Activated effector memory CD4-positive, alpha-beta T cell treated with Interleukin-2 at 50 U/mL for 16 hours (primary cell): ENCODE results near the gene MRPL24.

Source experiments
- DNase-seq: peaks from one replicate; pipeline ENCODE4 v3.0.0-alpha.2; 2020

The MRPL24 gene

DNA sequence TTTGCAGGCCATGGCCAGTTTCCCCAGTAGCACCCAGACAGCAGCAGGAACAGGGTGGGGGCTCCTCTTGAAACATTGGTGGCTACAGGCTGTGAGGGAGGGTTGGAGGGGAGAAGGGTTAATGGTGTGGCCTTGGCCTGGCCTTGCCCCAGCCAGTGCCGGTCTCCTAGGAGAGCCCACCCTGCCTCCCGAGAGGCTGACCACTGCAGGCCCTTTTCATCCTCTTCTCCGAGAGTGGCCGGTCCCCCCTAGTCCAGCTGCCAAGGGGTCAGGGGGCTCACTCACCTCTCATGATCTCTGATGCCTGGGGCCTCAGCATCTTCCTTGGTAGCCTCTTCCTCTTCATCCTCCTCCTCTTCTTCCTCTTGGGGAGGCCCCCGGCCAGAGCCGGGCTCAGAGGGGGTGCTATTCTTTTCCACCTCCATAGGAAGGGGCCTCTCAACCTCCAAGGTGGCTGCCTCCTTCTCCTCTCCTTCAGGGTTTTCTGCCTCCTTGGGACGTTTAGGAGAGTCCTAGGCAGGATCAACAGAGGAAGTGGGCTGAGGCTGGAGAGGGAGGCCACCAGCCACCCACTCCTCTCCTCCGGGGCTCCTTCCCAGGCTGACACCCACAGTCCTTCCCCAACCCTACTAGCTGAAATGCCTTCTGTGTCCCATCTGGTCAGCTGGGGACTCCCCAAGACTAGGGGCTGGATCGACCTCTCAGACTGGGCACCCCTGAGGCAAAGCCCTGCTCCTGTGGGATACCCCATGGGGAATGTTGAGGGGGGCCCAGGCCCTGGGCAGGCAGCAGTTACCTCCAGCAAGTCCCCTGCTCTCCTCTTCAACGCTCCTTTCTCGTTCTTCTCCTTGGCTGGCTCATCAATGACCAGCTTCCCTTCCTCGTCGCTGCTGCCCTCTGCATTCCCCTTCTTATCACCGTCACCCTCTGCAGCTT is 2.7 kb upstream of the MRPL24 start:
- no peak for DNase-seq

GRCh38 chr1:156742801-156743200 is 1.9 kb upstream of the MRPL24 start:
- no peak for DNase-seq

- no peak for DNase-seq
Observed at GRCh38 chr1:156742017-156742416, 1.1 kb upstream of the MRPL24 start.

GRCh38 chr1:156741481-156741983 is 644 bp upstream of the MRPL24 start:
- no peak for DNase-seq

DNA sequence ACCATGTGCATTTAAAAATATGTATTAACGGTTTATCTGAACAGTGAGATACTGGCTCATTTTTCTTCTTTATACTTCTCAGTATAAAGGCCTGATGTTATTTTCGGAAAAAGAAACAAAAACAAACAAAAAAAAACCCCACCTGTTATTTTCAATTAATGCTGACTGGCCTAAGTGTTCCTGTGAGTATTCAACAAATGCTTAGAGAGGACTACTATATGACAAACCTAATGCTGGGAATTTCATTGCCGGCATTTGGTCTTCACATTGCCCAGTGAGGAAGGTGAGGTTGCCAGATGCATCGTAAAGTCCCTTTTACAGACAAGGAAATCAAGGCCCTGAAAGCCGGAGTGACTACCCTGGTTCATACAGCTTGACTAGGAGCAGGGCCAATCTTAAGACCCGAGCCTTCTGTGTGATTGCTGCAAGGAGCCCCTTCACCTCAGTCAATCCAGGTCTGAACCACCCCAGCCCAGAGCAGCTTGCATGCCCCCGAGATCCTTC is 599 bp downstream of the MRPL24 start:
- no peak for DNase-seq

- no peak for DNase-seq
Observed at GRCh38 chr1:156738916-156739315, 2.0 kb downstream of the MRPL24 start.

GRCh38 chr1:156738407-156738806 is 2.5 kb downstream of the MRPL24 start:
- DNase-seq, result no peak

DNA sequence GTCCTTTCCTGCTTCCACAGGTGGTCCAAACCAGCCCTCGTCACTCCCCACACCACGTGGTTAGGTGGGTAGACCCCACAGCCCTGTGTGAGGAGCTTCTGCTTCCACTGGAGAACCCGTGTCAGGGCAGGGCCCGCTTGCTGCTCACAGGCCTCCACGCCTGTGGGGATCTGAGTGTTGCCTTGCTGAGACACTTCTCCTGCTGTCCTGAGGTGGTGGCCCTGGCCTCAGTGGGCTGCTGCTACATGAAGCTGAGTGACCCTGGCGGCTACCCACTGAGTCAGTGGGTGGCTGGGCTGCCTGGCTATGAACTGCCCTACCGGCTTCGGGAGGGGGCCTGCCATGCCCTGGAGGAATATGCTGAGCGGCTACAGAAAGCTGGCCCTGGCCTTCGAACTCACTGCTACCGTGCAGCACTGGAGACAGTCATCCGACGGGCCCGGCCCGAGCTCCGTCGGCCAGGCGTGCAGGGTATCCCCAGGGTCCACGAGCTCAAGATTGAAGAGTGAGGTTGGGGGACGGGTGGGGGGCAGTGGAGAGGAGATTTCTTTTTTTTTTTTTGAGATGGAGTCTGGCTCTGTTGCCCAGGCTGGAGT is 6.8 kb downstream of the MRPL24 start:
- no peak for DNase-seq

DNA sequence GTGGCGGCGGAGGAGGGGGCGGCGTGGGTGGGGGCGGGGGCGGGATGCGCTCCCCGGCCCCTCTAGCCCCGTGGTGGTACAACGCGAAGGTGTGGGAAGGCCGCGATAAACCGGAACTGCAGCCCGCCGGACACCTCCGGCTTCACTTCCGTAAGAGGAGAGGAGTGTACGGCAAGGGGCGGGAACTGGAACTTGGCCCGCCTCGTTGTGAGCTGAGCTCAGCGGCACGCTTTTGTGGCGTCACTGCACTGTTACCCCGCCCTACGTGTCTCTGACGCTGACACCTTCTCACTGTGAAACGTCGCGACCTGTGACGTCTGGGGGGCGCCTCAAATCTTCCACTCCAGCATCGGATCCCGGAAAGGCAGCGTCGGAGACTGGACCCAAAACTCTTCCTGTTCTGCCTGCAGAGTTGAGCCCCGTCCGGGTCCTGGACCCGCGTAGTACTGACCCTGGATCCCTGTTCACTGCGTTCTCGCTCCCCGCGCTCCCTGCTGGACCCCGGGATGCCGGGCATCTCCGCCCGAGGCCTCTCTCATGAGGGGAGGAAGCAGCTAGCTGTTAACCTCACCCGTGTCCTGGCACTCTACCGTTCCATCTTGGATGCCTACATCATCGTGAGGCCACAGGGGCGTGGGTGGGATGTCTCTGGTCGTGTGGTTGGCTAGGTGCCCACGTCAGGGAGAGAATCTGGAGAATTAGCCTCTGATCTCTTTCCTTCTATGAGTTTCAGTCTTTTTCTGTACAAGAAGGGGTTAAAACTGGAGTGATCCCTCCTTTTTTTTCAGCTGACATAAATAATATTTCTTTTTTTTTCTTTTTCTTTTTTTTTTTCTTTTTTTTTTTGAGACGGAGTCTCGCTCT is 12.1 kb downstream of the MRPL24 start, which contains the start of gene ISG20L2:
ISG20L2 (minus strand) TSS at position 168 of the 864 bp plus-strand sequence. CDS start 1,114 bp downstream, outside the sequence.
- DNase-seq, result peak; percentile 87

GRCh38 chr1:156727926-156728598 is 12.8 kb downstream of the MRPL24 start, which contains the start of gene METTL25B:
Gene METTL25B (plus strand): TSS chr1:156728469. CDS start chr1:156729105, 636 bp downstream.
- DNase-seq, result no peak

GRCh38 chr1:156727492-156727891 is 13.4 kb downstream of the MRPL24 start:
- no peak for DNase-seq

- no peak for DNase-seq
Observed at GRCh38 chr1:156726549-156727226, 14.2 kb downstream of the MRPL24 start.

- peak; percentile 64 for DNase-seq
Observed at GRCh38 chr1:156725683-156726280, 15.1 kb downstream of the MRPL24 start.

DNA sequence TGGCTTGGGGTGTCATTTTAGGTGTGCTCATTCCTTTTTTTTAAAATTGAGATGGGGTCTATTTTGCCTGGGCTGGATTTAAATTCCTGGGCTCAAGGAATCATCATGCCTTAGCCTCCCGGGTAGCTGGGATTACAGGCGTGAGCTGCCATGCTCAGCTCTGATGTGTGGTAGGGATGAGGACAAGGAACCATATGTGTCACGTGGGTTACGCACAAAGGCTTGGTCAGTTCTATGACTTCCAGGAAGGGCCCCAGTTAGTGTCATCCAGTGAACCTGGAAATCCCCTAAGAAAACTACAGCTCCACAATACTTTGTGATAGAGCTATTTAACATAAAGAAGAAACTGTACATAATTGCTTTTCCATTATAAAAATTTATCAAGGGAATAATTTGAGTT is 19.4 kb downstream of the MRPL24 start:
- no peak for DNase-seq

- DNase-seq, result no peak
Observed at GRCh38 chr1:156721131-156721530, 19.8 kb downstream of the MRPL24 start.

- no peak for DNase-seq
Observed at GRCh38 chr1:156717351-156717750, 23.5 kb downstream of the MRPL24 start.

GRCh38 chr1:156714830-156715229 is 26.1 kb downstream of the MRPL24 start:
- no peak for DNase-seq

DNA sequence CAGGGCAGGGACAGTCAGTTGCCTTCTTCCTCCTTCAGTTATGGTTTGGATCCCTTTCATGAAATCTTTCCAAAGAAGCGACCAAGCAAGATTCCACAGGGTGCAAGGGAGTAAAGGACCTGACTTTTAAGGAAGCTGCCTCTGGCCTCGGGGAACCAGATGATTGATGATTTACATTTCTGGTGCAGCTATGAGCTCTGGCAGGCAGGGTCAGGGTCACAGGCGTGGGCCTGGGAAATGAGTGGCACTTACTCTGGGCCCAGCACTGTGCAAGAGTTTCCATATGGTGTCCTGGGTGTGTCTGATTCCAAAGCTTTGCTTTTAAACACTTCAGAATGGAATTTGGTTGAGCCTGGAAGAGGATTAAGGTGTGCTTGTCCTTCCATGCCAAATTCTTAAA is 28.3 kb downstream of the MRPL24 start:
- no peak for DNase-seq

DNA sequence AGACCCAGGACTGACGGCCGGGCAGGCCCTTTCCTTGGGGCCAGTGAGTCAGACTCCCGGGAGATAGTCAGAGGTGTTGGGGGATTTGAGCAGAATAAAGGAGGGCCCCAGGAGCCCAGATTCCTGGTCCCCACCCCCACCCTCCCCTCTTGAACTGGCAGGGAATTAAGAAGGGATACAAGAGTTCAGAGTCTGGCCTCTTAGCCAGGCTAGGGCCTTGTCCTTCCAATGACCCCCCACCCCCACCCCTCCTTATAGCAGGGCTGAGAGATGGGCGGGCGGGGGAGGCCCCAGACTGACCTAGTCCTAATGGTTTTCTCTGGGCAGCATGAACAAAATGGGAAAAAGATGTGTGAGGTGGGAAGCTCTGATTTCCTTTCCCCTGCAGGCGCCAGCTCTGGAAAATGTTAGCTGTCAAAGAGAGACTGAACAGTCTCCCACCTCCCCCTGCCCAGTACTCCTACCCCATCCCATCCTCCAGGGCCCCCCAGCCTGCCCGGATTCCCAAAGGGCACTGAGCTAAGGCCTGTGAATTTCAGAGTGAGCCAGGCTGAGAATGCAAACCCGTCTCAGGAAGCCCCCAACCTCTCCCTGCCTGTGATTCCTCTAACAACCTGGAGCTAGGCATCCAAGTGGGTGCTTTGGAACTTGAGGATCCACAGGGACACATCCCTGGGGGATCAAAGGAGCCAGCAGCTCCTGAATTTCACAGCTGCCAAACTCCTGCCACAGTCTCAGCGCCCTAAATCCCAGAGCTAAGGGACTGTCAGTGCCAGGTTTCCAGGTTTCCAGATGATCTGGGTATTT is 29.7 kb downstream of the MRPL24 start:
- DNase-seq, result no peak
